SK-MEL-5 (cell line): ENCODE measurements around the gene USB1. TPM values are rescaled to one million over a fixed set of nuclear protein-coding genes. Genes with fewer than 3 reads are reported as not detected.

Experiments
- DNase-seq: peaks from one replicate; pipeline ENCODE4 v3.0.0-alpha.2; 2016; ENCODE audit warnings: low read depth, low spot score
- in situ Hi-C: cut with HindIII; loops from 2 replicates; pipeline ENCODE4 v1.10.0; 2016; ENCODE audit warnings: low sequenced_read_pairs, high pct_unique_total_duplicates, low pct_unique_long_range_greater_than_20kb
- polyA plus RNA-seq, 2 experiments: library from polyadenylated mRNA; depleted of rRNA; stranded (reverse); fragments of >200 nt; gene quantifications; 2 replicates each; pipeline ENCODE4 v1.2.3, GENCODE V29; 2015
- total RNA-seq: library from RNA; depleted of rRNA; stranded (reverse); fragments of >200 nt; shearing (Covaris generic); gene quantifications from 2 replicates; pipeline ENCODE4 v1.2.3, GENCODE V29; 2014; rRNA removed

The USB1 gene, protein sequence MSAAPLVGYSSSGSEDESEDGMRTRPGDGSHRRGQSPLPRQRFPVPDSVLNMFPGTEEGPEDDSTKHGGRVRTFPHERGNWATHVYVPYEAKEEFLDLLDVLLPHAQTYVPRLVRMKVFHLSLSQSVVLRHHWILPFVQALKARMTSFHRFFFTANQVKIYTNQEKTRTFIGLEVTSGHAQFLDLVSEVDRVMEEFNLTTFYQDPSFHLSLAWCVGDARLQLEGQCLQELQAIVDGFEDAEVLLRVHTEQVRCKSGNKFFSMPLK
- total RNA-seq = 8.8 and 10.2 TPM in 2 replicates
- 57.5 and 59.3 TPM in 2 replicates for polyA plus RNA-seq (2015; cell fraction: cytosol; rRNA removed)
- polyA plus RNA-seq (2015; cell fraction: nucleus; rRNA removed) = 30.6 and 31.7 TPM in 2 replicates

DNA sequence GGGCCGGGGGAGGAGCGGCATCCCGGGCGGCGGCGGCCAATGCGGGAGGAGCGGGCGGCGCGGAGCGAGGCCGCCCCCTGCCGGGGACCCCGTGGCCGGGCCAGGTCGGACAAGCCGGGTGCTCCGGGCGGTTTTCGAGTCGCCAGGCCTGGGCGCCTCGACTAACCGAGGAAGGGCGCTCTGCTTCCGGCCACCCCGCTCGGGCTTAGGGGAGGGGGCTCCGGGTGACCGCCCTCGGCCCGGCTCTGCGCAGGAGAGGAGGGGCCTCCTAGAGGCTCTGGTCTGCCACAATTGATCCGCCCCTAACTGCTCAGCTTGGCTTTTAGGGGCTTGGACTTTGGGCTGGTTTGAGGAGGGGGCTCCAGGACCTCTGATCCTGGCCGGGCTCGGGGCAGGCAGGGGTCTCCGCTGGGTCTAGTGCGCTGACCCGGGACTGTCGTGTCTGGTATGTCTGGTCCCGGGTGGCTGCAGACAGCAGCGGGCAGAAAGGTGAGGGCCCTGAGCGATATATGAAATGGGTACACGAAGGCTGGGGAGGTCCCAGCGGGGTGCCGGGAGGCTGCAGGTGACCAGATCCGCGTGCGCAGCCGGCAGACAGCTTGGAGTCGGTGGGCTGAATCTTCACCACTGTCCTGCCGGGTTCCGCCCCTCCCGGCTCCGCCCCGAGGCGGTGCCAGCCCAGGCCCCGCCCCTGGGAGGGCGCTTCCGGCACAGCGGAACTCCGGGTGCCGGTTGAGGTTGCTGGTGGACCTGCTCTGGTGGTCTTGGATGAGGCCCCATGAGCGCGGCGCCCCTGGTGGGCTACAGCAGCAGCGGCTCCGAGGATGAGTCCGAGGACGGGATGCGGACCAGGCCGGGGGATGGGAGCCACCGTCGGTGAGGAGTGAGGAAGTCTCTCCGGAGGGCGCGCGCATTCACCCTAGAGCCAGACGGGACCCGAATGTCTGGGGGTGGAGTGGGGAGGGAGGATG is at the start of gene USB1:
Gene USB1, plus strand, starts transcription at position 702 of the 971 bp plus-strand sequence. Its CDS starts 77 bp downstream, at position 779.
- DNase-seq = peak; percentile 79
- in situ Hi-C loops = no loop called here

GRCh38 chr16:57952909-57953308 is 48.3 kb upstream of the USB1 start:
- in situ Hi-C loops = no loop called here
- DNase-seq = no peak

DNA sequence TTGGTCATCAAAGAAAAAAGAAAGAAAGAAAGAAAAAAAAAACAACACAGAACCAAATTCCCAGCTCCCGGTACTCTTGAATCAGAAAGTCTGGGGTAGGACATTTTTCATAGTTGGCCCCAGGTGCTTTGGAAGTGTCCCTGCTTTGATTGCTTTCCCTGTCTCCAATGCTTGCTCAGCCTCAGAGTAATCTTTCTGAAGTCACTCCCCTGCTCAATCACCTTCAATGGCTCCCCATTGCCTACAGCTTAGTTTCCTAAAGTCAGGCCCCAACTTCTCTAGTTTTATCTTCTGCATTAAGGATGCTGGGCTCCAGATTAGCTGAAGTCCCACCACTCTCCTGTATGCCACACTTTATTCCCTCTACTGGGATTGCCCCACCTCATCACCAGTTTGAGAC is 47.4 kb upstream of the USB1 start:
- in situ Hi-C loops = no loop called here
- no peak for DNase-seq

- in situ Hi-C loops = no loop called here
- DNase-seq = no peak
Measured at GRCh38 chr16:57955572-57956188, 45.5 kb upstream of the USB1 start.

GRCh38 chr16:57956270-57956808 is 44.9 kb upstream of the USB1 start:
- in situ Hi-C loops = no loop called here
- no peak for DNase-seq

DNA sequence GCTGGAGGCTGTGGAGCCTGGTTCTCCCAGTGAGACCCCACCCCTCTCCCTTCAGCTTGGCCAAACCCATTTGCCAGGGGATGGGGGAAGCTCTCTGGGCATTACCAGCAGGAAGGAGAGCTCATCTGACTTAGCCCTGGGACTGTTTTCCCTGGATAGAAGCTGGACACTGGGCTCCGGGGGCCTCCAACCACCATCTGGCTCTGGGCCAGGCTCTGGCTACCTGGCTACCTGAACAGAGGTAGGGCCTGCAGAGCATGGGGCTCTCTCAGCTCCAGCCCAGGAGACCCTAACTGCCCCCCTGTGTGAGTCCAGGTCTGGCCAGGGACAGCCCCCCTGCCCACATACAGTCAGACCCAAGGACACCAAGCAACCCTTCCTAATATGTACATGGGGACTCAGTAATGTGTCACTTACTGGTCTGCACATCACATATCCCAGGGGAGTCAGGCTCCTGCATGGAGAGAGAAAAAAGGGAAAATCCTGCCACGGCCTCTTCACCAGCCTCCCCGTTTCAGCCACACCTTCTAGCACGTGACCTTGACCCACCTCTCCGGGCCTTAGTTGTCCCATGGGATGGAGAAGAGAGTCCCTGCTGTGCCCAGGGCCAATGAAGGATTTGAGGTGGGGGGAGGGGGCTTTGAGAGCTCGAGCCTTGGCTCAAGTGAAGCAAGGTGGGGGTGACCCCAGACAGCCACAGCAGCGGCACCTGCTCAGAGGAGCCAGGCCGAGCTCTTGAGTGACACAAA is 44.1 kb upstream of the USB1 start:
- in situ Hi-C loops = no loop called here
- no peak for DNase-seq

DNA sequence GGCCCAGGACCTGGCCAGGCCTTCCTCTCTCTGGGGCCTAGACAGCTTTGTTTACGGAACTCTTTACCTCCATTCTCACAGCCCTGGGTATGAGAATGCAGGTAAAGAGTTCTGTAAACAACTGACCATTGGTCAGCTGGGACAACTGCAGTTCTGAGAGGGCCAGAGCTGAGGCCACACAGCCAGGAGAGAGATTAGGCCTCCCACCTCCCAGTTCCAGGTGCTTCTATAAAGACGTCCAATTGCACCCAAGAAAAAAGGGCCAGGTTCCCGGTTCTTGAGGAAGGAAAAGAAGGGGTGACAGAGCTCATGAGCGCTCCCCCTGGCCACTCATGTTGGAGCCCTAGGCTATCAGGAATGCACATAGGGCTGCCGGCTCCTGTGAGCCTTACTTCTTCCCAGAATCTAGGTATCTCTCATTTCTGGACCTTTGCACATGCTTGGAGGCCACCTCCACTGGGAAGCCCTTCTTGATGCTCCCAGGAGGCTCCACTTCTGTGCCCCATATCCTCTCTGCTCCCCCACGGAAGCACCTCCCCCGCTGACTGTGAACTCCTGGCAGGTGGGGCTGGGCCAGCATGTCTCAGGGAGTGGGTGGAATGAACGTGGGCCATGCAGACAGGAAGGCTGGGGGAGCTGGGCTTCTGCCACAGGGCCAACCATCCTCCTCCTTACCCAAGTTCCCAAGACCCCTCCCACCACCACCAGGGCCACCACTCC is 43.4 kb upstream of the USB1 start:
- no peak for DNase-seq
- in situ Hi-C loops = no loop called here

- no peak for DNase-seq
- in situ Hi-C loops = no loop called here
Measured at GRCh38 chr16:57958544-57958943, 42.7 kb upstream of the USB1 start.

DNA sequence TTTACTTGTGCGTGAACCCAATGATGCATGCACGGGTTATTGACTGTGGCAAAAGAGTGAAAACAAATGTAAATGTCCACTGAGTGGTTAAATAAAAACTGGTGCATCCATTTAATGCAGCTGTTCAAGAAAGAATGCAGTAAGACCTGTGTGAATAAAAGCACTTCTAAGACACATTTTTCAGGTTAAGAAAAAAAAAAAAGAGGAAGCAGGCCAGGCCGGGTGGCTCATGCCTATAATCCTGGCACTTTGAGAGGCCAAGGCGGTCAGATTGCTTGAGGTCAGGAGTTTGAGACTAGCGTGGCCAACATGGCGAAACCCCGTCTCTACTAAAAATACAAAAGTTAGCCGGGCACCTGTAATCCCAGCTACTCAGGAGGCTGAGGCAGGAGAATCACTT is 42.1 kb upstream of the USB1 start:
- no peak for DNase-seq
- in situ Hi-C loops = no loop called here

GRCh38 chr16:57959804-57960203 is 41.4 kb upstream of the USB1 start:
- DNase-seq = no peak
- in situ Hi-C loops = no loop called here

GRCh38 chr16:57960310-57960709 is 40.9 kb upstream of the USB1 start:
- in situ Hi-C loops = no loop called here
- DNase-seq = no peak

DNA sequence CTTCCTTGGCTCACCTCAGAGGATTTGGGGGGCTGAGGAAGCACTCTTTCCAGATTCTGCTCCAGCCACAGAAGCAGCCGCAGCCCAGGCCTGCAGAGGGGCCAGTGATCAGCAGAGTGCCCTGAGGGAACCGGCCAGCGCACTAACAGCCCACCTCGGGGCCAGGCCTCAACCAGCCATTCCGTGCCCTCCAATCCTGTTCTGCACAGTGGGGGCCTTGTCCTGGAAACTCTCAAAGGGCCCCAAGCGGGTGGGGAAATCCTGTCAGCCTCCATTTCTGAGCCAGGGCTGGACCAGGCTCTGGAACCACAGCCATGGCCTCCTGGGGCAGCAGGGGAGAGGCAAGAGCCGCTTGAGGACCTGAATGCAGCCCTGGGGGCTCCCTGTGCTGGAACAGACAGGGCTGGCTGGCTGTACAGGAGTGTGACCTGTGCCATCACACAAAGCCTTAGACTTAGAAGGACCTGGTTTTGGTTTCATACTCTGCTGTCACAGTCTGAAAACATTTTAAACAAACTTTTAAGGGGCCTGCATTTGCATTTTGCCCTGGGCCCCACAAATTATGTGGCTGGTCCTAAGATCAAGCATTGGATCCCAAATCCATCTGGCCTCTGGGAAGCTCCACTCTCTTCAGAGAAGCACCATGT is 40.3 kb upstream of the USB1 start:
- no peak for DNase-seq
- in situ Hi-C loops = no loop called here

GRCh38 chr16:57961538-57961937 is 39.7 kb upstream of the USB1 start:
- in situ Hi-C loops = no loop called here
- no peak for DNase-seq

GRCh38 chr16:57962046-57962445 is 39.2 kb upstream of the USB1 start:
- in situ Hi-C loops = no loop called here
- DNase-seq = no peak

- DNase-seq = no peak
- in situ Hi-C loops = no loop called here
Measured at GRCh38 chr16:57962756-57963155, 38.5 kb upstream of the USB1 start.

- no peak for DNase-seq
- in situ Hi-C loops = no loop called here
Measured at GRCh38 chr16:57964157-57964700, 37.0 kb upstream of the USB1 start.
